DND-41 (cell line): ENCODE results near the gene PGAM1.
A peak's percentile ranks its signal among the peaks of the same experiment; 100 is the strongest.

Experiments
- ATAC-seq: fragments of 200-7000 bp; cut with Tn5 transposase; 3 replicates; pipeline ENCODE4 v1.9.1; 2021; ENCODE audit warnings: low read depth; ENCODE audit not compliant: insufficient read depth
- DNase-seq: peaks from one replicate; pipeline ENCODE4 v3.0.0-alpha.2; 2020
- H2AFZ ChIP-seq: 2 replicates; pipeline ENCODE4 v1.6.0; 2012; ENCODE audit warnings: low read depth, low read length
- H3K27ac ChIP-seq: 2 replicates; pipeline ENCODE4 v1.5.1; 2012; ENCODE audit warnings: low read length, inconsistent platforms
- H3K27me3 ChIP-seq: fragments of 200-600 bp; sonication (generic); 2 replicates; pipeline ENCODE4 v1.6.0; 2012; ENCODE audit warnings: low read length, mild to moderate bottlenecking, inconsistent platforms; ENCODE audit not compliant: insufficient read depth, poor library complexity
- H3K36me3 ChIP-seq: 2 replicates; pipeline ENCODE4 v1.5.1; 2012; ENCODE audit warnings: low read length, inconsistent platforms; ENCODE audit not compliant: insufficient read depth
- H3K4me1 ChIP-seq: 2 replicates; pipeline ENCODE4 v1.5.1; 2012; ENCODE audit warnings: mild to moderate bottlenecking, low read length; ENCODE audit not compliant: insufficient read depth
- H3K4me2 ChIP-seq: 2 replicates; pipeline ENCODE4 v1.6.0; 2012; ENCODE audit warnings: mild to moderate bottlenecking, moderate library complexity, low read length, inconsistent platforms; ENCODE audit not compliant: insufficient read depth
- H3K4me3 ChIP-seq, 2 experiments: fragments of 200-600 bp in 1 of 2; shearing (Covaris generic) in 1 of 2; 2 replicates each; pipeline ENCODE4 v1.5.1; 2012 to 2016; ENCODE audit warnings: inconsistent platforms in 2 of 2, low read length in 2 of 2, mild to moderate bottlenecking in 2 of 2, low read depth in 1 of 2, moderate library complexity in 1 of 2
- H3K79me2 ChIP-seq: 2 replicates; pipeline ENCODE4 v1.6.0; 2012; ENCODE audit warnings: low read length, inconsistent platforms; ENCODE audit not compliant: insufficient read depth
- H3K9ac ChIP-seq: 2 replicates; pipeline ENCODE4 v1.6.0; 2012; ENCODE audit warnings: low read depth, mild to moderate bottlenecking, inconsistent platforms, low read length, moderate library complexity
- H3K9me3 ChIP-seq: 2 replicates; pipeline ENCODE4 v1.5.1; 2012; ENCODE audit warnings: low read length, moderate library complexity, mild to moderate bottlenecking, inconsistent platforms; ENCODE audit not compliant: insufficient read depth, severe bottlenecking
- H4K20me1 ChIP-seq: 2 replicates; pipeline ENCODE4 v1.6.0; 2012; ENCODE audit warnings: low read length; ENCODE audit not compliant: insufficient read depth
- EZH2 ChIP-seq: IDR thresholded peaks from 3 replicates; pipeline ENCODE4 v1.6.1; 2012; ENCODE audit warnings: borderline replicate concordance, low read depth, mild to moderate bottlenecking, moderate library complexity, low read length, inconsistent platforms; ENCODE audit not compliant: severe bottlenecking
- TF ChIP-seq, protein P1 (sequence below): IDR thresholded peaks from 2 replicates; pipeline ENCODE4 v1.5.1; 2012; ENCODE audit warnings: borderline replicate concordance, low read length, moderate library complexity, mild to moderate bottlenecking; ENCODE audit not compliant: poor library complexity, severe bottlenecking; ENCODE audit errors: extremely low read depth

Gene PGAM1

GRCh38 chr10:97400665-97401454 lies 25.1 kb upstream of the PGAM1 start, which contains the start of gene RRP12:
TSS of gene RRP12 (minus strand) at chr10:97401340. CDS start at chr10:97401231, 109 bp downstream.
- Histone ChIP-seq H2AFZ (peak within 1 kb of the TSS; percentile 84), H3K9ac (peak within 1 kb of the TSS; percentile 59), H3K79me2 (peaks cover 14% of the 10 kb centered on the region), H3K27ac (peak within 1 kb of the TSS; percentile 61), H3K4me1 (peaks cover 17% of the 10 kb centered on the region), H3K4me3 (peak within 1 kb of the TSS; percentile 82 to 85), H4K20me1 (peaks cover 3% of the 10 kb centered on the region; the same call in 1 of the 2 replicates), H3K27me3 (no peaks in the 10 kb centered on the region), H3K9me3 (no peaks in the 10 kb centered on the region), H3K36me3 (peaks cover 12% of the 10 kb centered on the region; the same call in 1 of the 2 replicates), H3K4me2 (peak within 1 kb of the TSS; percentile 80)
- TF ChIP-seq, protein P1, sequence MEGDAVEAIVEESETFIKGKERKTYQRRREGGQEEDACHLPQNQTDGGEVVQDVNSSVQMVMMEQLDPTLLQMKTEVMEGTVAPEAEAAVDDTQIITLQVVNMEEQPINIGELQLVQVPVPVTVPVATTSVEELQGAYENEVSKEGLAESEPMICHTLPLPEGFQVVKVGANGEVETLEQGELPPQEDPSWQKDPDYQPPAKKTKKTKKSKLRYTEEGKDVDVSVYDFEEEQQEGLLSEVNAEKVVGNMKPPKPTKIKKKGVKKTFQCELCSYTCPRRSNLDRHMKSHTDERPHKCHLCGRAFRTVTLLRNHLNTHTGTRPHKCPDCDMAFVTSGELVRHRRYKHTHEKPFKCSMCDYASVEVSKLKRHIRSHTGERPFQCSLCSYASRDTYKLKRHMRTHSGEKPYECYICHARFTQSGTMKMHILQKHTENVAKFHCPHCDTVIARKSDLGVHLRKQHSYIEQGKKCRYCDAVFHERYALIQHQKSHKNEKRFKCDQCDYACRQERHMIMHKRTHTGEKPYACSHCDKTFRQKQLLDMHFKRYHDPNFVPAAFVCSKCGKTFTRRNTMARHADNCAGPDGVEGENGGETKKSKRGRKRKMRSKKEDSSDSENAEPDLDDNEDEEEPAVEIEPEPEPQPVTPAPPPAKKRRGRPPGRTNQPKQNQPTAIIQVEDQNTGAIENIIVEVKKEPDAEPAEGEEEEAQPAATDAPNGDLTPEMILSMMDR: peak; percentile 34
- TF ChIP-seq EZH2: no peak
- ATAC-seq (peak; percentile 100), DNase-seq (peak; percentile 89)

DNA sequence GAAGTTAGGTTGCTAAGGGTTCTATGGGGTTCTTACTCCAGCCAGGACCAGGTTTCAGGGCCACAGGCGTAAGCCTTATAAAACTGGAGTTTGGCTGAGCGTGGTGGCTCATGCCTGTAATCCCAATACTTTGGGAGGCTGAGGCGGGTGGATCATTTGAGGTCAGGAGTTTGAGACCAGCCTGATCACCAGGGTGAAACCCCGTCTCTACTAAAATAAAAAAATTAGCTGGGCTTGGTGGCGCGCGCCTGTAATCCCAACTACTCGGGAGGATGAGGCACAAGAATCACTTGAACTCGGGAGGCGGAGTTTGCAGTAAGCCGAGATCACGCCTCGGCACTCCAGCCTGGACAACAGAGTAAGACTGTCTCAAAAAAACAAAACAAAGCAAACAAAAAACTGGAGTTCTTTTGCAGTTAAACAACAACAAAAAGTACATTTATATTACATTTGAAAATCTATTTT lies 24.5 kb upstream of the PGAM1 start:
- DNase-seq (no peak), ATAC-seq (no peak)
- Histone ChIP-seq H4K20me1 (peaks cover 3% of the 10 kb centered on the region; the same call in 1 of the 2 replicates), H3K4me3 (peak overlapping the region; percentile 82 to 85; a peak in 3 of 4 replicates), H3K9ac (peak overlapping the region; percentile 59; the same call in 1 of the 2 replicates), H3K4me2 (peak overlapping the region; percentile 80), H3K27ac (peak overlapping the region; percentile 61), H3K79me2 (peaks cover 14% of the 10 kb centered on the region), H3K27me3 (no peaks in the 10 kb centered on the region), H3K36me3 (peaks cover 5% of the 10 kb centered on the region; the same call in 1 of the 2 replicates), H3K9me3 (no peaks in the 10 kb centered on the region), H2AFZ (peak overlapping the region; percentile 84), H3K4me1 (peaks cover 17% of the 10 kb centered on the region)
- TF ChIP-seq EZH2: no peak
- TF ChIP-seq, protein P1: no peak

- Histone ChIP-seq H2AFZ (no peak overlapping the region), H4K20me1 (peaks cover 3% of the 10 kb centered on the region; the same call in 1 of the 2 replicates), H3K4me1 (peaks cover 20% of the 10 kb centered on the region), H3K9me3 (no peaks in the 10 kb centered on the region), H3K4me2 (no peak overlapping the region), H3K4me3 (no peak overlapping the region), H3K27ac (no peak overlapping the region), H3K27me3 (no peaks in the 10 kb centered on the region), H3K79me2 (peaks cover 14% of the 10 kb centered on the region), H3K9ac (no peak overlapping the region), H3K36me3 (no peaks in the 10 kb centered on the region)
- no peak for TF ChIP-seq EZH2
- TF ChIP-seq, protein P1: no peak
- DNase-seq (no peak), ATAC-seq (no peak)
Measured at GRCh38 chr10:97404044-97404443, 21.9 kb upstream of the PGAM1 start.
